GM19452 (cell line): Measurements from ENCODE around the gene VPS13D.
"Not testable (repeated sequence)": the region's sequence is repeated elsewhere in the genome, so short reads cannot be mapped to it uniquely, and the experiment has no call there.

Source experiments
- ATAC-seq: cut with Tn5 transposase; IDR thresholded peaks from one replicate; pipeline ENCODE4 v1.9.1; 2021; ENCODE audit not compliant: unreplicated experiment

The VPS13D gene

DNA sequence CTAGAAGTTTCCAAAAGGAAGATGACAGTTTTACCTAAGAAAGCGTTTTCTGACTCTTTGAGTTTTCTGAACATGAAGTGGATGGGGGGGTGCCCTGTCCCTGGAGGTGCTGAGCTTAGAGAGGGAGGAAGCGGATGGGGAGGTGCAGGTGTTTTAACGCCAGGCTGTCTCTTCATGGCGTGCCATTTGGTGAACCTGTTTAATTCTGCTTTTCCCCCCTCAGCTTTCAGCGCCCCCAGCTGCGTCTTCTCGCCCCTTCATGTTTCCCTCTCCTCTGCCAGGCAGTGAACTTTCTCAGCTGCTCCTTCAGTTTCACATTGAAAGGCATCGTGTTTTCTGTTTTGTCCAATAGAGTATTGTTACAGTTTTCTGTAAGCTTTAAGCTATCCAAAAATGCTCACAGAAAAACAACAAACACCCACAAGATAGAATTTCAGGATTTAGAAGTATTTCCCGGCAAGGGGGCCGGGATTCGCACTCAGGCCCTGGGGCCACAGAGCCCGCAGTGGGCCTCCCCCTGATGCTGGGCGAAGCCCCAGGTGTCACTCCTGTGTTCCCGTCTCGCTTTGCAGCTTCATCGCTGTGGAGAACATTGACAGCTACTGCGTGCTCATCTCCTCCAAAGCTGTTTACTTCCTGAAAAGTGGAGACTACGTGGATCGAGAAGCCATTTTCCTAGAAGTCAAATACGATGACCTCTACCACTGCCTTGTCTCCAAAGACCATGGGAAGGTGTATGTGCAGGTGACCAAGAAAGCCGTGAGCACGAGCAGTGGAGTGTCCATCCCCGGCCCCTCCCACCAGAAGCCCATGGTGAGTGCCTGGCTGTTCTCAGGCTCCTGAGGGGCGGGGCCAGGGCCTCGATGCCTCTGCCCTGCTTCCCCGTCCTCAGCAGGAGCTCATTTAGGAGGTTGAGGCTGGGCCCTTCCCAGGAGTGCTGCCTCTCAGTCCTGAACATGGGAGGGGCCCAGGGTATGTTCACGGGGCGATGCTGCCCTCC, 276.8 kb downstream of the VPS13D start:
- no peak for ATAC-seq

DNA sequence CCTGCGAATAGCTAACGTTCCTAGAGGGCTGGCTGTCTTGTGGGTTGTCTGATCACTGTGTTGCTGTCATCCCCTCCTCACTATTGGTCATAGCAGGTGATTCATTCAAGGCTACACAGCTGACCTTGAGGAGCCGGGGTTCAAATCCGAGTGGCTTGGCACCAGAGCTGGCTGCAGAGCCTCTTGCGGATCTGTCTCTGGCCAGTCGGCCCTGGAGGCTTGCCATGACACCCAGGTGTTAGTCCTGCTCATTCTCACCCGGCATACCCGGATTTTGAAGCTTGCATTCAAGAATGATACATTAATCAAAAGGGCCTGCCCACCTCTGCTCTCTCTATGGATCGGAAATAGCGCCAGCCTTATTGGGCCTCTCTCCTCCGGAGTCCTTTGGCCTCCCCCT, 277.8 kb downstream of the VPS13D start:
- no peak for ATAC-seq

DNA sequence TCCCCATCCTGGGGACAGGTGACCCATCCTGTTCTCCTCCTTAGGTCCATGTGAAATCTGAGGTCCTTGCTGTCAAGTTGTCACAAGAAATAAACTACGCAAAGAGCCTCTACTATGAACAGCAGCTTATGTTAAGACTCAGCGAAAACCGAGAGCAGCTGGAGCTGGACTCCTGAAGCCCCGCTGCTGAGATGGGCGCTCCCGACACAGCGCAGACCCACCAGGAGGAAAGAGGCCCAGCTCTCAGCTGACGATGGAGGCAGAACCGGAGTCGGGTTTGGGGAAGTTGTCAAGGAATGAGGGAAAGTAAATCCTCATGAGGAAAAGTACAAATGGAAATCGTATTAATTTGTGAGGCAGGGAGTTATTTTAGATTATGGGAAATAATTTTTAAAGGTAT, 279.0 kb downstream of the VPS13D start:
- no peak for ATAC-seq

DNA sequence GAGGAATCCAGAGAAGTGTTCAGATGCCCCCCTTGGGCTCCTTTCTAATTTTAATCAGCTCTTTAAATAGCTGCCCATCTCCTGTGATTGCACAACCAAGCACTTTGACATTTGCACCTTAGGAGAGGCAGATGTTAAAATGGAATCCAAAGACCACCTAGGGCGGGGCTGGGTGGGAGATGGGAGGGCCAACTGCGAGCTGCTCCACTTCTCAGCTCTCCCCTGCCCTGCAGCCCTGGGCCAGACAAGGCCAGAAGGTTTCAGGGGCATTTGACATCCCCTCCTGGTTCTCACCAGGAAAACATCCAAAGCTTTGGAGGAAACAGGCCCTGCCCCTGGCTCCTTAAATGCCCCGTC, 281.3 kb downstream of the VPS13D start:
- ATAC-seq = no peak

DNA sequence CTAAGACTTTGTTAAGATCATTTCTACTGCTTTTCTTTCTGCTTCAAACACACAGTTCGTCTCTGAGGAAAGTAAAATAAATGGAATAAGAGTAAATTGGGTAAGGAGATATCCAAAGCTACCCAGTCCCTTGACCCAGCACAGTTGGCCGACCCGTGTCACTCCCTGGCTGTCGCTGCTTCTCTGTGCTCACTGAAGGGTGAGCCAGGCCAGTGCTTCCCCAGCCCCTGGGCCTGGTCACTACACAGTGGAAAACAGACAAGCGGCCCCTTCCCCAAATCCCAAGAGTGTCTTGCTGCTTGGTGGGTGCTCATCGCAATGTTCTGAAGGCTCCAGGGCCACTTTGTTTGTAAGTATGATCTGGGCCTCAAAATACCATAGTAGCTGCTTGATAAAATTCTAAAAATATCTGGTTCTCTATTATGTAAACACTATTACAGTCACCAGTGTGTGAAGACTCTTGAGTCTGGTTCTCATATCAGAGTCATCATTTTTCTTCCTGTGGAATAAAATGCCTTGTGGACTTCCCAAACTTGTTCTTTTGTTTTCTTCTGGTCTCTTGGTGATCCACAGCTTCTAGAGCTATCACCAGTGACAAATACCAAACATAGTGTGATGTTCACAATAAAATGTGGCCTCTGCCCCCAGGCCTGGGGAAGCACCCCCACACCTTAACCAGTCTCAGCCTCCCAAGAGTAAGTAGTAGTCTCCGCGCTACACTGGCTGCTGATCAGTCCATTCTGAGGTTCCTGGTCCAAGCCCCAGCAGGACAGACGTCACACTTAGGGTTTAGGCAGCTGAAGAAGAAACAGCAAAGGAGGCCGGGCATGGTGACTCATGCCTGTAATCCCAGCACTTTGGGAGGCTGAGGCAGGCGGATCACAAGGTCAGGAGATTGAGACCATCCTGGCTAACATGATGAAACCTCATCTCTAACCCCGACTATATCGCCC, 282.0 kb downstream of the VPS13D start:
- ATAC-seq = no peak

DNA sequence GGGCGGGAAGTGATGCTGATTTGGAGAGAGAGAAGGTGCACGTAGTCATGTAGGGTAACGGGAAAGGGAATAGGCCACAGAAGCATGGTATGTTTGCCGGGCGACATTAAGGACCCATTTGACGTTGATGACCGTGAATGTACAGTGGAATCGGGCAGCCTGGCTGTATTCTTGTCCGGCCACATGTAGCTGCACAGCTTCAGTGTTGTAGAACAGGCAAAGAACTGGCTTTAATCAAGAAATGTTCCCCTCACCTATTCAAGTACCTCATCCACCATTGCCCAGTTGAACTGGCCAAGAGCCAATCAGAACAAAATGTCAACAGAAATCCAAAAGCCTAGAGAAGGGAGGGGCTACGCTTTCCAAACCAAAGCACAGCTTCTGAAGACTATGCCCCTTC, 283.4 kb downstream of the VPS13D start:
- ATAC-seq = no peak

DNA sequence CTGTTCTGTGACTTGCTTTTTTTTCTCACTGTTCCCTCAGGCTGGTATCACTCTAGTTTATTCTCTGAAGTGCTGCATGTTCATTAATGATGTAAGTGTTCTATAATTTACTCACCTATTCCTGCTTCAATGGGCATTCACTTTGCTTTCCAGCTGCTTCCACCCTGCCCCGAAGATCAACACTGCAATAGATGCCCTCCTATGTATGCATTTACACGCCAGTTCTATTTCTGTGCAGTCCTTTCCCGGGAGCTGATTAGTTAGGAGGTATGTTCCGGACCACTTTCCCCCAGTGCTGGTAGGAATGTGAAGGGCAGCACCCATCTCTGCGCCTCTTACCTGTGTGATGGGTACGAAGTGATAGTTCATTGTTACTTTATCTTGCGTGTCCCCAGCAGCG, 284.8 kb downstream of the VPS13D start:
- no peak for ATAC-seq

DNA sequence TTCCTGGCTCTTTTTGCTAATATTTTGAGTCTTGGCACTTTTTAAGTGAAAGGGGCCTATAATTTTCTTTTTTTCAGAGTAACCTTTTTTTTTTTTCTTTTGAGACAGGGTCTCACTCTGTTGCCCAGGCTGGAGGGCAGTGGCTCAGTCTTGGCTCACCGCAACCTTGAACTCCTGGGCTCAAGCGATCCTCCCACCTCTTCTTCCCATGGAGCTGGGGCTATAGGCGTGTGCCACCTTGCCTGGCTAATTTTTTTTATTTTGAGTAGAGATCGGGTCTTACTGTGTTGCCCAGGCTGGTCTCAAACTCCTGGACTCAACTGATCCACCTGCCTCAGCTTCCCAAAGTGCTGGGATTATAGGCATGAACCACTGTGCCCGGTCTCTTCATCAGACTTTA, 285.4 kb downstream of the VPS13D start:
- no peak for ATAC-seq

DNA sequence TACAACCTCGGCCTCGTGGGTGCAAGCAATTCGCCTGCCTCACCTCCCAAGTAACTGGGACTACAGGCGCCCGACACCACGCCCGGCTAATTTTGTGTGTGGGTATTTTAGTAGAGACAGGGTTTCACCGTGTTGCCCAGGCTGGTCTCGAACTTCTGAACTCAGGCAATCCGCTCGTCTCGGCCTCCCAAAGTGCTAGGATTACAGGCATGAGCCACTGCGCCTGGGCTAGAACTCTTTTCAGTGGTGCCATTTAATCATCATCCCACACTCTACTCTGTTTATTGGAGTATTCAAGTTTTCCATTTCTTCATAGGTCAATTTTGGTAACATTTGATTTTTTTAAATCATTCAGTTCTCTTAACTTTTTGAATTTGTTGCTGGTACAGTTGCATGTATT, 286.9 kb downstream of the VPS13D start:
- no peak for ATAC-seq

DNA sequence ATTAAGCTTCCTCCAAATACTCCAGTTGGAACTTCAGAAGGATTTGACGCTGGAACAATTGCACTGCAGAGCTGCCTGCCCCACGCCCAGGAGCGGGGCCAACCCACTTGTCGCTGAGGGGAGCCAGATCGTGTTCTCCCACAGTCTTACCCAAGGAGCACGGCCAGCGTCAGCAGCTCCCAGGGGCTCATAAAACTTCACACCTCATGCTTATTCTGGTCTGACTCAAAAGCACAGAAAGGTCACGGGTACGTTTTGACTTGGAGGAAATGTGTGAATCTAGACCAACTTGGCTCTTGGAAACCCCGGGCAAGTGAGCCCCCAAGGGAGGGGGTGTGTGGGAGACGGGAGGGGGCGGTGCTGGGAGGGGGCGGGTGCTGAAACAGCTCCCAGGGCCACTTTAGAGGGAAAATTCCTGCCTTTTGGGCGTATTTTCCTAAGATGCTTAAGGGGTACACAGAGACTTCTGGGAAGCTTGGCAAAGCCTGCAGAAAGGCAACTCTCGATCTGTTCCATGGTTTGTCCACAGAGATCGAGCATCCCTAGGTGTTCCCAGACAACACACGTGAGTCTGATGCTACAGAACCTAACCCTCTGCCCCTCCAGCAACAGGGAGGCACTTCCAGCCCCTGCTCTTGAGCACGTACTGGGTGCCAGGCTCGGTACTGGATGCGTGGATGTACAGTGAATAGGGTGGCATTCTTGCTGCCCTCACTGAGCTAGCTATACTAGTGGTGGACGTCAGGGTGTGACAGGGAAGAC, 289.3 kb downstream of the VPS13D start:
- ATAC-seq = no peak

DNA sequence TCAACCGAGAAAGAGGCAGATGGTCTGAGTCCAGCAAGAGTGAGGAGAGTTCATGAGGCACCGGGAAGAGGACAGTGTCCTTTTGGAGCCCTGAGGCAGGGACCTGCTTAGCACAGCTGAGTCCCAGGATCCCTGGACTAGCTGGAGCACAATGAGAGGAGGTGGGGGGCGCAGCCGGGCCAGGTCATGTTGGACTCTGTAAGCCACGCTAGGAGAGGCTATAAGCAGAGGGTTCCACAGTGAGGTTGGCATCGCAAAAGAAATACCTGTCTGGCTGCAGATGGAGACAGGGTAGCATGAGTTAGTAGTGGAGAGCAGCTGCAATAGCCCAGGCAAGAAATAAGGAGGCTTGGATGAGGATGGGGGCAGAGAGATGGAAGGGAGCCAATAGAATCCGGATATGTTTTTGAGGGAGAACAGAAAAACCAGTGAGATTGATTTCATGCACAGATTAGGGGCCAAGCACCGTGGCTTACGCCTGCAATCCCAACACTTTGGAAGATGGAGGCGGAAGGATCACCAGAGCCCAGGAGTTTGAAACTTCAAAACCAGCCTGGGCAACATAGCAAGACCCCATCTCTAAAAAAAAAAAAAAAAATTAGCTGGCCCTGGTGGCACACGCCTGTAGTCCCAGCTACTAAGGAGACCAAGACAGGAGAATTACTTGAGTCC, 290.0 kb downstream of the VPS13D start:
- ATAC-seq = no peak

DNA sequence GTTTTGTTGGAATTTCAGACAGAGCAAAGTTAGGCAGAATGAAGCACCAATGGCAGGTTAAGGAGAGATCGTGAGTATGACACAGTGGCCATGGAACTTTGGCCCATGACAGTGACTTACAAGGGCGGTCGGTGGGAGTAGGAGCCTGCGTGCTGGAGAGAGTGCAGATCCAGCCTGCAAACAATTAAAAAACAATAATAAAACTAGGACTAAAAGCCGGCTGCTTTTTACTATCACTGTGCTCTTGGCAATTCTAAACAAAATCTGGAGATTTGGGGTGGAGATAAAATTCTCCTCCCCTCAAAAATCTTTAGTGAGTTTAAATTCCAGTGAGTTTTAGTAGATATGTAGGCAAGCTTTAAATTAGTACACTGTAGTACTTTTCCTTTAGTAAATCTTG, 291.3 kb downstream of the VPS13D start:
- ATAC-seq = no peak

DNA sequence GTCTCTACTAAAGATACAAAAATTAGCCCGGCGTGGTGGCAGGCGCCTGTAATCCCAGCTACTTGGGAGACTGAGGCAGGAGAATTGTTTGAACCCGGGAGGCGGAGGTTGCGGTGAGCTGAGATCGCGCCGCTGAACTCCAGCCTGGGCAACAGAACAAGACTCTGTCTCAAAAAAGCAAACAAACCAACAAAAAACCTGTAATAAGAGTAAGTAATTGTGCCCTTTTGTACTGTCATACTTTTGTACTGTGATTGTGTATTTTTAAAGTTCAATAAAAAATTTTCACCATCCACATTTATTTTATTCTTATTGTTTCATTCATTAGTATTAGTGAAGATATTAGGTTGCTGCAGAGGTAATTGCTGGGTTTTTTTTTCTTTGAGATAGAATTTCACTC, 292.9 kb downstream of the VPS13D start:
- not testable (repeated sequence) for ATAC-seq

DNA sequence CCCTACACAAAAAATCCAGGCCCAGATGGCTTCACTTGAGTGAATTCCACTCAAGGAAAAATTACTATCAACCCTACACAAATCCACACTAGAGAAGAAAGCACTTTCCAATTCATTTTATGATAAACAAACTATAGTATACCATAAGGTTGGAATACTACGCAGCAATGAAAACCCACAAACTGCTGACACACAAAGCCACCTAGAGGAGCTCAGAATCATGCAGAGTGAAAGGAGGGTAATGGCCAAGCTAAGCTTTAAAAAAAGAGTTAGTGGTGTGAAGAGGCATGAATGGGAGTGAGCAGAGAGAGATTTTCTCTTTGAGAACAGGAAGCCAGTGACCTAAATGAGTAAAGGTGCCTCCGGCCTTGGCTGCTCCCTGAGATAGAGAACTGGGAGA, 294.4 kb downstream of the VPS13D start:
- ATAC-seq = no peak

DNA sequence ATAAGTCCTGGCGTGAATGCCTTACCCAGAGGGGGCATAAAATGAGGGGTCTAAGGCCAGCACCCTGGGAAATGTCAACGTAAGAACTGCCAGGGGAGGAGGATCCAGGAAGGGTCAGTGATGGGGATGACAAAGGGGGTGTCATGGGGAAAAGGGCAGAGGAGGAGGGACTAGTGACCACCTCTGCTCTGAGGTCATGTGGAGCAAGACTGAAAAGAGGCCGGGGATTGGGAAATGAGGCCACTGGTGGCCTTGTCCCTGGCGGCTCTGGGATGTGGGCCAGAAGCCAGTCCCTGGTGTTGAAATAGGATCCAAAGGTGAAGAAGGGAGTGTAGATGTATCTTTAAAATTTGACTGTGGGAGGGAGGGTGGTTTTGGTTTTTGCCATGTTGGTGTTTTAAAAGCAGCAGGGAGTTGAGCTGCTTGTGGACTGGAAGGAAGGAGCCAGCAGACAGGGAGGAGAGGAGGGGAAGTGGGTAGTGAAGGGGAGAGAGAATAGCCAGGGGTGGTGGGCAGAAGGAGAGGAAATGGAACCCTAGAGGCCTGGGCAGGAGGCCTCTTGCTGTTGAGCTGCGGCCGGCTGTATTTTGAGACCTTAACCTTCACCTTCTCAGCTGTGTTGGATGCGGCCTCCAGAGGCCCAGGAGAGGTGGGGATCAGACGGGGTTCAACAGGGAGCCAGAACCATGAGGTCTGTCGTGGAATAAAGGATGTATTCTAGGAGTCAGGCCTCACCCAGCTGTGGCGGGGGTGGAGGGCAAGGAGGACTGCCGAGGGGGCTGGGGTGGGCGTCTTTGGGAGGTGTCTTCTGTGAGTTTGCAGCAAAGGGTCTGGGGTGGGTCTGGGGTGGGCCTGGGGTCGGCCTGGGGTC, 295.7 kb downstream of the VPS13D start:
- ATAC-seq = no peak

DNA sequence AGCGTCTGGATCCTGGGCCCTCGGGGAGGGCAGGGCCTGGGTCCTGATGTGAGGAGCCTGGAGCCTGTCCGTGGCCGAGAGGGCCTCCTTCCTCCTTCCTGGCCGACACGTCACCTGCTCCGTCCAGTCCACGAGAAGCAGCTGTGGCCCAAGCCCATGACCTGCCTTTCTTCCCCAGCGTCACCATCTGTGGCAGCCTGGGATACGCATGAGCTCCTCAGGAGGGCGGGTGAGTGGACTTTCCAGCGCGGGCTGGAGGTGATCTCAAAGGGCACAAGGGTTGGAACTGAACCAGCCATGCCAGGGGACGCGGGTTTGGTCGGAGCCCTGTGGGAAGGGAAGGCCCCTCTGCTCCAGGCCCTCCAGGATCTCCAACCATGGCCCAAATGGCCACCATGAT, 297.7 kb downstream of the VPS13D start:
- ATAC-seq = no peak

DNA sequence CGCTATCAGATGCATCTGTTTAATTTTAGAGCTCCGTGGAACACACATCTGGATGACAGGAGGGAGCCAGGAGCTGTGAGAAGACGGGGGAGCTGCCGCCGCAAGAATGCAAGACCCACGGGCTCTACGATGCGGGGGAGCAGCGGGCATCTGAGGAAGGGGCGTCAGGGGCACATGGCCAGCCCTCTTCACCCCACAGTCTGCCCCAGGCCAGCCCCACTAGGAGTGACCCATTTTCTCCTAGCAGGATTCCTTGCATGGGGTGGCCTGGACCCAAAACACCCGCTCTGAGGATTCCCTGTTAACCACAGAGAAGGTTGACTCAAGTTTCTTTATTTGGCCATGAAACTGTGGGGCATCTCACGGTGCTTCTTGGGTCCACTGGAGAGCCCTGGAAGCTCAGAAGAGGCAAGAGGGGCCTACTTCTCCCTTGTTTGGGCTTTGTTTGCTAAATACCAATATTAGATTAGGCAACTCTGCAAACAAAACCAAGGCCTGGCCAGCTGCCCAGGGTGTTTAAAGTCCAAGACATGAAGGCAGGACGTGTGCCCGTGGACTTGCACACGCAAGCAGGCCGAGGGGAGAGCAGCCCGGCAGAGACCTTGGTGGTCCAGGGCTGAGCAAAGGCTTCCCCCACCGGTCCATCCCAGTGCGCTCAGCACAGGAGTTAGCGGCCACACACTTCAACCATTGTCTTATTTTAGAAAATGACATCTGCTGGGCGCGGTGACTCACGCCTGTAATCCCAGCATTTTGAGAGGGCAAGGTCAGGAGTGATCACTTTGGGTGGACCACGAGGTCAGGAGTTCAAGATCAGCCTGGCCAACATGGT, 298.4 kb downstream of the VPS13D start:
- ATAC-seq = no peak

DNA sequence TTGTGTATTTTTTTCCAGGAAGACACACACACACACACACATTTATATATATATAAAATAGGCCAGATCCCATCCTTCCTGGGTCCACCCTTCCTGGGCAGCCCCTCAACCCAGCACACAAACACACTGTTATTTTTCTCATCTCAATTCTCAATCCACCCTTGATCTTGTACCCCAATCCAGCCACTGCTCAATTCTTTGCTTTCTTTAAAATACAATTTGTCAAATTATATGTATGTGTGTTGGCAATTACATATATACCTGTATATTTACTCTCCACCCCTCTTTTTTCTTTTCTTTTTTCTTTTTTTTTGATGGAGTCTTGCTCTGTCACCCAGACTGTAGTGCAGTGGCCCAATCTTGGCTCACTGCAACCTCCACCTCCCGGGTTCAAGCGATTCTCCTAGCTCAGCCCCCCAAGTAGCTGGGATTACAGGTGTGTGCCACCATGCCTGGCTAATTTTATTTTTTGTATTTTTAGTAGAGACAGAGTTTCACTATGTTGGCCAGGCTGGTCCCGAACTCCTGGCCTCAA, 299.9 kb downstream of the VPS13D start:
- no peak for ATAC-seq
